GM18511 (cell line): ENCODE data around the gene SPATS2.
"Not testable (repeated sequence)": the region's sequence is repeated elsewhere in the genome, so short reads cannot be mapped to it uniquely, and the experiment has no call there.

Experiments
- ATAC-seq: cut with Tn5 transposase; IDR thresholded peaks from one replicate; pipeline ENCODE4 v1.9.1; 2021; ENCODE audit warnings: mild to moderate bottlenecking, moderate library complexity; ENCODE audit not compliant: unreplicated experiment

SPATS2 gene

GRCh38 chr12:49403971-49404450, 36.7 kb downstream of the SPATS2 start:
- no peak for ATAC-seq

GRCh38 chr12:49404956-49405355, 37.7 kb downstream of the SPATS2 start:
- ATAC-seq = no peak

- no peak for ATAC-seq
Measured at GRCh38 chr12:49410818-49411217, 43.6 kb downstream of the SPATS2 start.

- no peak for ATAC-seq
Measured at GRCh38 chr12:49413010-49413409, 45.7 kb downstream of the SPATS2 start.

- ATAC-seq = no peak
Measured at GRCh38 chr12:49413796-49414195, 46.5 kb downstream of the SPATS2 start.

GRCh38 chr12:49414364-49414763, 47.1 kb downstream of the SPATS2 start:
- ATAC-seq = no peak

GRCh38 chr12:49415521-49415970, 48.3 kb downstream of the SPATS2 start:
- no peak for ATAC-seq

- ATAC-seq = no peak
Measured at GRCh38 chr12:49416892-49417291, 49.6 kb downstream of the SPATS2 start.

- no peak for ATAC-seq
Measured at GRCh38 chr12:49417558-49417957, 50.3 kb downstream of the SPATS2 start.

- no peak for ATAC-seq
Measured at GRCh38 chr12:49420556-49420955, 53.3 kb downstream of the SPATS2 start.

GRCh38 chr12:49422114-49422513, 54.9 kb downstream of the SPATS2 start:
- no peak for ATAC-seq

- ATAC-seq = peak; percentile 45
Measured at GRCh38 chr12:49428793-49429192, 61.5 kb downstream of the SPATS2 start.

- no peak for ATAC-seq
Measured at GRCh38 chr12:49432616-49433015, 65.4 kb downstream of the SPATS2 start.

GRCh38 chr12:49436799-49437198, 69.5 kb downstream of the SPATS2 start:
- not testable (repeated sequence) for ATAC-seq

- ATAC-seq = no peak
Measured at GRCh38 chr12:49439042-49439441, 71.8 kb downstream of the SPATS2 start.

GRCh38 chr12:49440035-49440434, 72.8 kb downstream of the SPATS2 start:
- no peak for ATAC-seq

- ATAC-seq = no peak
Measured at GRCh38 chr12:49442915-49443314, 75.7 kb downstream of the SPATS2 start.

GRCh38 chr12:49446571-49446970, 79.3 kb downstream of the SPATS2 start:
- ATAC-seq = no peak

GRCh38 chr12:49448858-49449257, 81.6 kb downstream of the SPATS2 start:
- ATAC-seq = no peak

GRCh38 chr12:49451468-49452259, 84.4 kb downstream of the SPATS2 start:
- peak; percentile 76 for ATAC-seq

- ATAC-seq = no peak
Measured at GRCh38 chr12:49455501-49455900, 88.2 kb downstream of the SPATS2 start.

GRCh38 chr12:49456131-49456679, 88.9 kb downstream of the SPATS2 start:
- ATAC-seq = no peak
